ENCODE data around the gene ADGRB2.

The ADGRB2 gene

DNA sequence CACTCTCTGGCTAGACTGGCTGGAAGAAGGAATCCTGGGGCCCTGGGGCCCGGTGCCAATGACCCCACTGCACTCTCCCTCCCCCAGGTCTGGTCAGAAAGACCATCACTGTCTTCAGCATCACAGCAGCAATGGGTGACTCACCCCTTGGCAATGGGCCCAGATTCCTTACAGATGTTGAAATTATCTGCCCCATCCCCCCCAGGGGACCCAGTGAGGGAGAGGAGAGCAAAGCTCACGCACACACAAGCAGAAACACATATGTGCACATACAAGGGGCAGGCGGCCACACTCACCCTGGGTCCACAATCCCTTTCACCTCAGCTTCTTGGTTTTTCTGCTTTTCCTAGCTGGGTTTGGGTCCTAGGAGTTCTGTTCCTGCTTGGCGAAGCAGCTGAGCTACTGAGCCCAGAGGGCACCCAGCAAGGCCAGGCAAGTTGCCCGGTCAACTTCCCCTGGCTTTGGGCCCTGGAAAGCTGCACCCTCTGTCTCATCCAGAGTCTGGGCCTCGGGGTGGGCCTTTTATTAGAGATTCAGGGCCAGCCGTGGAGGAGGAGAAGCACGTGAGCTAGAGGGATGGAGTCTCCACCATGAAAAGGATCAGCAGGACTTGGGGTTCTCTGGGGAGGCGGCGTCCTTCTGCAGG is 62.9 kb downstream of the ADGRB2 start (continued):
- TF ChIP-seq ZNF843 (tag by site-specific recombination; IDR thresholded peaks at IDR 0.05) (no peak), BCL11A (tag by site-specific recombination; IDR thresholded peaks at IDR 0.05; ENCODE audit: low read depth) (peak; percentile 74; the same call in 1 of the 2 replicates), ZNF514 (tag by site-specific recombination; IDR thresholded peaks at IDR 0.05) (no peak), ZBTB8A (tag by site-specific recombination; IDR thresholded peaks at IDR 0.05) (no peak; the same call in 1 of the 2 replicates), ZNF174 (tag by site-specific recombination; IDR thresholded peaks at IDR 0.05) (no peak), ZNF501 (tag by site-specific recombination; IDR thresholded peaks at IDR 0.05) (0 out of 2 replicates have a peak, but pooled peaks have one; percentile 46), ZNF830 (tag by site-specific recombination; IDR thresholded peaks at IDR 0.05; ENCODE audit: low read depth) (no peak), ZNF791 (tag by site-specific recombination; IDR thresholded peaks at IDR 0.05) (no peak), ZNF416 (tag by site-specific recombination; IDR thresholded peaks at IDR 0.05) (no peak), GLI4 (tag by site-specific recombination; IDR thresholded peaks at IDR 0.05) (no peak), ZEB2 (tag by site-specific recombination; IDR thresholded peaks at IDR 0.05) (peak; percentile 92), ZNF707 (tag by site-specific recombination; IDR thresholded peaks at IDR 0.05) (no peak), ZNF585B (tag by site-specific recombination; IDR thresholded peaks at IDR 0.05) (no peak), ZNF112 (tag by site-specific recombination; IDR thresholded peaks at IDR 0.05) (no peak), ZNF626 (tag by site-specific recombination; IDR thresholded peaks at IDR 0.05) (no peak), ZNF747 (tag by site-specific recombination; IDR thresholded peaks at IDR 0.05) (no peak), RBAK (tag by site-specific recombination; IDR thresholded peaks at IDR 0.05) (no peak), EGR2 (tag by site-specific recombination; IDR thresholded peaks at IDR 0.05; ENCODE audit: low read depth) (peak; percentile 26), ZNF670 (tag by site-specific recombination; IDR thresholded peaks at IDR 0.05; ENCODE audit: low read depth) (no peak), ZBTB17 (tag by site-specific recombination; IDR thresholded peaks at IDR 0.05) (peak; percentile 77; the same call in 1 of the 2 replicates), ZBTB48 (tag by site-specific recombination; IDR thresholded peaks at IDR 0.05) (peak; percentile 81), GLIS2 (tag by site-specific recombination; IDR thresholded peaks at IDR 0.05) (peak; percentile 67), ZNF549 (tag by site-specific recombination; IDR thresholded peaks at IDR 0.05) (no peak), ZNF133 (tag by site-specific recombination; IDR thresholded peaks at IDR 0.05) (no peak), ZNF660 (tag by site-specific recombination; IDR thresholded peaks at IDR 0.05) (peak; percentile 80), ZNF248 (tag by site-specific recombination; IDR thresholded peaks at IDR 0.05) (no peak), ZBTB20 (tag by site-specific recombination; IDR thresholded peaks at IDR 0.05) (peak; percentile 69), ZFP41 (tag by site-specific recombination; IDR thresholded peaks at IDR 0.05; ENCODE audit: borderline replicate concordance) (no peak)
- TF ChIP-seq, protein P1, sequence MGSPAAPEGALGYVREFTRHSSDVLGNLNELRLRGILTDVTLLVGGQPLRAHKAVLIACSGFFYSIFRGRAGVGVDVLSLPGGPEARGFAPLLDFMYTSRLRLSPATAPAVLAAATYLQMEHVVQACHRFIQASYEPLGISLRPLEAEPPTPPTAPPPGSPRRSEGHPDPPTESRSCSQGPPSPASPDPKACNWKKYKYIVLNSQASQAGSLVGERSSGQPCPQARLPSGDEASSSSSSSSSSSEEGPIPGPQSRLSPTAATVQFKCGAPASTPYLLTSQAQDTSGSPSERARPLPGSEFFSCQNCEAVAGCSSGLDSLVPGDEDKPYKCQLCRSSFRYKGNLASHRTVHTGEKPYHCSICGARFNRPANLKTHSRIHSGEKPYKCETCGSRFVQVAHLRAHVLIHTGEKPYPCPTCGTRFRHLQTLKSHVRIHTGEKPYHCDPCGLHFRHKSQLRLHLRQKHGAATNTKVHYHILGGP (tag by site-specific recombination; IDR thresholded peaks at IDR 0.05), result no peak
- TF ChIP-seq, protein P2, sequence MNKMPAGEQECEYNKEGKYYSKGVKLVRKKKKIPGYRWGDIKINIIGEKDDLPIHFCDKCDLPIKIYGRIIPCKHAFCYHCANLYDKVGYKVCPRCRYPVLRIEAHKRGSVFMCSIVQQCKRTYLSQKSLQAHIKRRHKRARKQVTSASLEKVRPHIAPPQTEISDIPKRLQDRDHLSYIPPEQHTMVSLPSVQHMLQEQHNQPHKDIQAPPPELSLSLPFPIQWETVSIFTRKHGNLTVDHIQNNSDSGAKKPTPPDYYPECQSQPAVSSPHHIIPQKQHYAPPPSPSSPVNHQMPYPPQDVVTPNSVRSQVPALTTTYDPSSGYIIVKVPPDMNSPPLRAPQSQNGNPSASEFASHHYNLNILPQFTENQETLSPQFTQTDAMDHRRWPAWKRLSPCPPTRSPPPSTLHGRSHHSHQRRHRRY (tag by site-specific recombination; IDR thresholded peaks at IDR 0.05), result no peak
- TF ChIP-seq, protein P3, sequence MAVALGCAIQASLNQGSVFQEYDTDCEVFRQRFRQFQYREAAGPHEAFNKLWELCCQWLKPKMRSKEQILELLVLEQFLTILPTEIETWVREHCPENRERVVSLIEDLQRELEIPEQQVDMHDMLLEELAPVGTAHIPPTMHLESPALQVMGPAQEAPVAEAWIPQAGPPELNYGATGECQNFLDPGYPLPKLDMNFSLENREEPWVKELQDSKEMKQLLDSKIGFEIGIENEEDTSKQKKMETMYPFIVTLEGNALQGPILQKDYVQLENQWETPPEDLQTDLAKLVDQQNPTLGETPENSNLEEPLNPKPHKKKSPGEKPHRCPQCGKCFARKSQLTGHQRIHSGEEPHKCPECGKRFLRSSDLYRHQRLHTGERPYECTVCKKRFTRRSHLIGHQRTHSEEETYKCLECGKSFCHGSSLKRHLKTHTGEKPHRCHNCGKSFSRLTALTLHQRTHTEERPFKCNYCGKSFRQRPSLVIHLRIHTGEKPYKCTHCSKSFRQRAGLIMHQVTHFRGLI (tag by site-specific recombination; IDR thresholded peaks at IDR 0.05), result no peak
- TF ChIP-seq, protein P4, sequence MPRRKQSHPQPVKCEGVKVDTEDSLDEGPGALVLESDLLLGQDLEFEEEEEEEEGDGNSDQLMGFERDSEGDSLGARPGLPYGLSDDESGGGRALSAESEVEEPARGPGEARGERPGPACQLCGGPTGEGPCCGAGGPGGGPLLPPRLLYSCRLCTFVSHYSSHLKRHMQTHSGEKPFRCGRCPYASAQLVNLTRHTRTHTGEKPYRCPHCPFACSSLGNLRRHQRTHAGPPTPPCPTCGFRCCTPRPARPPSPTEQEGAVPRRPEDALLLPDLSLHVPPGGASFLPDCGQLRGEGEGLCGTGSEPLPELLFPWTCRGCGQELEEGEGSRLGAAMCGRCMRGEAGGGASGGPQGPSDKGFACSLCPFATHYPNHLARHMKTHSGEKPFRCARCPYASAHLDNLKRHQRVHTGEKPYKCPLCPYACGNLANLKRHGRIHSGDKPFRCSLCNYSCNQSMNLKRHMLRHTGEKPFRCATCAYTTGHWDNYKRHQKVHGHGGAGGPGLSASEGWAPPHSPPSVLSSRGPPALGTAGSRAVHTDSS (tag by site-specific recombination; IDR thresholded peaks at IDR 0.05), result no peak; the same call in 1 of the 2 replicates
- TF ChIP-seq, protein P5, sequence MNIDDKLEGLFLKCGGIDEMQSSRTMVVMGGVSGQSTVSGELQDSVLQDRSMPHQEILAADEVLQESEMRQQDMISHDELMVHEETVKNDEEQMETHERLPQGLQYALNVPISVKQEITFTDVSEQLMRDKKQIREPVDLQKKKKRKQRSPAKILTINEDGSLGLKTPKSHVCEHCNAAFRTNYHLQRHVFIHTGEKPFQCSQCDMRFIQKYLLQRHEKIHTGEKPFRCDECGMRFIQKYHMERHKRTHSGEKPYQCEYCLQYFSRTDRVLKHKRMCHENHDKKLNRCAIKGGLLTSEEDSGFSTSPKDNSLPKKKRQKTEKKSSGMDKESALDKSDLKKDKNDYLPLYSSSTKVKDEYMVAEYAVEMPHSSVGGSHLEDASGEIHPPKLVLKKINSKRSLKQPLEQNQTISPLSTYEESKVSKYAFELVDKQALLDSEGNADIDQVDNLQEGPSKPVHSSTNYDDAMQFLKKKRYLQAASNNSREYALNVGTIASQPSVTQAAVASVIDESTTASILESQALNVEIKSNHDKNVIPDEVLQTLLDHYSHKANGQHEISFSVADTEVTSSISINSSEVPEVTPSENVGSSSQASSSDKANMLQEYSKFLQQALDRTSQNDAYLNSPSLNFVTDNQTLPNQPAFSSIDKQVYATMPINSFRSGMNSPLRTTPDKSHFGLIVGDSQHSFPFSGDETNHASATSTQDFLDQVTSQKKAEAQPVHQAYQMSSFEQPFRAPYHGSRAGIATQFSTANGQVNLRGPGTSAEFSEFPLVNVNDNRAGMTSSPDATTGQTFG (tag by site-specific recombination; IDR thresholded peaks at IDR 0.05; ENCODE audit: borderline replicate concordance), result no peak
